ENCODE measurements around the gene USP4.
"Not testable (repeated sequence)": the region's sequence is repeated elsewhere in the genome, so short reads cannot be mapped to it uniquely, and the experiment has no call there.

The USP4 gene

GRCh38 chr3:49240091-49240490, 99.8 kb downstream of the USP4 start:
- DNase-seq, result not testable (repeated sequence)

- DNase-seq, result no peak
Measured at GRCh38 chr3:49238274-49239127, 101.4 kb downstream of the USP4 start.

- DNase-seq, result no peak
Measured at GRCh38 chr3:49237344-49237743, 102.5 kb downstream of the USP4 start.

GRCh38 chr3:49236226-49236625, 103.6 kb downstream of the USP4 start:
- DNase-seq, result no peak

DNA sequence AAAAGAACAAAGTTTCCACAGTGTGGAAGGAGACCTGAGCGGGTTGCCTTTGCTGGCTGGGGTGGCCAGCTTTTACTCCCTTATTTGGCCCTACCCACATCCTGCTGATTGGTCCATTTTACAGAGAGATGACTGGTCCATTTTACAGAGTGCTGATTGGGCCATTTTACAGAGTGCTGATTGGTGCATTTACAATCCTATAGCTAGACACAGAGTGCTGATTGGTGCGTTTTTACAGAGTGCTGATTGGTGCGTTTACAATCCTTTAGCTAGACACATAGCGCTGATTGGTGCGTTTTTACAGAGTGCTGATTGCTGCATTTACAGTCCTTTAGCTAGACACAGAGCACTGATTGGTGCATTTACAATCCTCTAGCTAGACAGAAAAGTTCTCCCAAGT, 111.0 kb downstream of the USP4 start:
- not testable (repeated sequence) for DNase-seq

All from activated CD4-positive, CD25-positive, alpha-beta regulatory T cell treated with anti-CD3 and anti-CD28 coated beads, Interleukin-2, amount 50 U/mL, for 72 hours (primary cell).